Anterior cingulate cortex (tissue), 58 donors: ENCODE data around the gene ZNF839.
"Not testable (repeated sequence)": the region's sequence is repeated elsewhere in the genome, so short reads cannot be mapped to it uniquely, and the experiment has no call there.

Experiments used
- DNase-seq, 58 donors: peaks; one replicate each; lab custom pipeline; 2025; lab: John Stamatoyannopoulos, UW

The ZNF839 gene

DNA sequence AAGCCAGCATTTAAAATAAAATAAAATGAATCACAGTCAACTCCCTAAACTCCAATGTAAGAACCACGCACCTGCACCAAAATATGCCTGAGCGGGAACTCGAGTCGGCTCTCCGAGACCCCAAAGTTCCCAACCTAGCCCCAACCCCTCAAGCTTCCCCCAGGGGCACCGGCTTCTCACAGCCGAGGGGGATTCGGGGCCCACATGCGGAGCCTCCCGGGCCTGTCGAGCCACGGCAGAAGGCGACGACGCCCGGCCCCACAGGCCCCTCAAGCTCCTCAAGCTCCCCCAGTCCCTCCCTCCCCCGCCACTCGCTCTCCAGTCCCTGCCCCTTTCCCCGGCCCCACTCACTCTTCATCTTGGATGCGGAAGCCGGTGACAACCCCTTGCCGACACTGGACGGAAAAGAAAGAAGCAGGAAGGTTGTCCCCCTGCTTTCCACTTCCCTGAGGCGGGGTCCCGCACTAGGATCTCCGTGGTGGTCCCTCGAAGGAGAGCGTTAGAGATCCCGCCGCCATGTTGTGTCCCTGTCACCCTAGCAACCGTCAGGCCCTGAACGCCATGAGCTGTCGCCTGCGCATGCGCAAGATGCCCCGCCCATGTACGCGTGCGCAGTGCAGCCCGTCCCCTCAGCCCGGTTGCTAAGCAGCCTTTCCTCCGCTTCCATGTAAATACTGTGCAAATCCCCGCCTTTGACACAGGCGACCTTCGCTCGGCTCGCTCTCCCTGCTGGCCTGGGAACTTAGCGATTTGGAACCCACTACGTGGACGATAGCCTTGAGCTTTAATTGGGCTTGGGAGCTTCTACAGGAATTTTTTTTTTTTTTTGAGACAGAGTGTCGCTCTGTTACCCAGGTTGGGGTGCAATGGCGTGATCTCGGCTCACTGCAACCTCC is 14.7 kb upstream of the ZNF839 start, which contains the start of gene MOK:
MOK (minus strand) TSS at position 554 of the 896 bp plus-strand sequence; CDS start at position 358, 196 bp downstream.
- DNase-seq, result peak; percentile 65 to 97 (median 92)

DNA sequence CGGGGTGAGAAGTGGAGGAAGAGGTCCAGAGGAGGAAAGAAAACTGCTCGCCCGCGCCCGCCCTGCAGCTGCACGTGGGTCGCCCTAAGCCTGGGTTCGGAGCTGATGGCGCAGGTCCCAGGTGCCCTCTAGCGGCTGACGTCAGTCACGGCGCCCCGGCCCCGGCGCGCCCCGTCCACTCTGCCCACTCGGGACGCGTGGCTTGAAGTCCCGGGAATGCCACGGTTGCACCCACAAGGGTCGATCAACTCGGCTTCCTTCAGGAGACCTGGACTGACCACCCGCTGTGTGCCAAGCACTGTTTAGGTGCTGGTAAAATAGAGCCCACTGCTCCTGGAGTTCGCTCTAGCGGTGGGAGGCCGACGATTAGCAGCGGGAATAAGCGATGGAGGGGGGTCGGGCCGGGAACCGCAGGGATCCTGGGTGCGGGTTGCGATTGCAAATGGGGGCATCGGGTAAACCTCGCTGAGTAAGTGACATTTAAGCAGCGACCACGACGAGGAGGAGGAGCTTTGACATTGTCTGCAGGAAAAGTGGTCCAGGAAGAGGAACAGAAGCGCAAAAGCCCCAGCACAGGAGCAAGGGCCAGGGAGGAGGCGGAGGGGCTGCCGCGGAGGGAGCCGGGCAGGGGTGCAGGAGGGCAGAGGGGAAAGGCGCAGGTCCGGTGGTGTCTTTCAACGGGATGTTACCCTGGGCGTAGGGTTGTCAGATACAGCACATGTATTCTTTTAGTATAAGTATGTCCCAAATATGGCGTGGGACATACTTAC is 5.1 kb upstream of the ZNF839 start:
- DNase-seq, result peak; percentile 14 to 88 (median 76)

DNA sequence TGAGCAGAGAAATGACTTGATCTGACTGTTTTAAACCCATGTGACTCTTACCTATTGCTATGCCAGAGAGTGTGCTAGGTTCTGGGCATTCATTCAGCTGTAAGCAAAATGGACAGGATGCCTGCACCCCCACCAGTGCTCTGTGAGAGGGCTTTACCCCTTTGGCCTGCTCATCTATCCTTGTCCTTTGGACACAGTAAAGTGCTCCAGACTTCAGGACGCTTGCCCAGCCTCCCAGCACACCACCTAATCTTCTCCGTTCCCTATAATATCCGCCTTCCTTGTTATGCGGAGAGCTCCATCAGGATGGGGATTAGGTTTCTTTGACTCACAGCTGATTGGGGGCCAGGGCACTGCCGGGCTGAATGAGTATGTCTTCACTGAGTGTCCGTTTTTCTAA is 4.4 kb upstream of the ZNF839 start:
- peak in 2 of 58 donors; percentile 11 to 44 for DNase-seq

DNA sequence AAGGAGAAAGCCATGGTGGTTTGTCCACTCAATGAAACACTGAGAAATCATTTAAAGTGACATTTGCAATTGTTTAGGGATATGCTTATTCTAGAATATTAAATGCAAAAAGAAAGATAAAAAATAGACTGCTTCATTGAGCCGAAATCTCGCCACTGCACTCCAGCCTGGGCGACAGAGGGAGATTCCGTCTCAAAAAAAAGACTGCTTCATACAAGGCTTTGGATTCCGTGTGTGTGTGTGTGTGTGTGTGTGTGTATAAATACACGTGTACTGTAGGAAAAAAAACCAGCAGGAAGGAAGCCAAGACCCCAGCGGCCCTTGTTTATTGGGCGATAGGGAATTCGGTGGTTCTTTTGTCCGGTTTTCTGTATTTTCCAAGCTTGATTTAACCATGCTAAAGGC is 3.2 kb upstream of the ZNF839 start:
- DNase-seq, result peak in 12 of 58 donors; percentile 28 to 77 (median 56)

GRCh38 chr14:102316743-102317563 is 2.6 kb upstream of the ZNF839 start:
- DNase-seq, result peak; percentile 50 to 96 (median 89)

DNA sequence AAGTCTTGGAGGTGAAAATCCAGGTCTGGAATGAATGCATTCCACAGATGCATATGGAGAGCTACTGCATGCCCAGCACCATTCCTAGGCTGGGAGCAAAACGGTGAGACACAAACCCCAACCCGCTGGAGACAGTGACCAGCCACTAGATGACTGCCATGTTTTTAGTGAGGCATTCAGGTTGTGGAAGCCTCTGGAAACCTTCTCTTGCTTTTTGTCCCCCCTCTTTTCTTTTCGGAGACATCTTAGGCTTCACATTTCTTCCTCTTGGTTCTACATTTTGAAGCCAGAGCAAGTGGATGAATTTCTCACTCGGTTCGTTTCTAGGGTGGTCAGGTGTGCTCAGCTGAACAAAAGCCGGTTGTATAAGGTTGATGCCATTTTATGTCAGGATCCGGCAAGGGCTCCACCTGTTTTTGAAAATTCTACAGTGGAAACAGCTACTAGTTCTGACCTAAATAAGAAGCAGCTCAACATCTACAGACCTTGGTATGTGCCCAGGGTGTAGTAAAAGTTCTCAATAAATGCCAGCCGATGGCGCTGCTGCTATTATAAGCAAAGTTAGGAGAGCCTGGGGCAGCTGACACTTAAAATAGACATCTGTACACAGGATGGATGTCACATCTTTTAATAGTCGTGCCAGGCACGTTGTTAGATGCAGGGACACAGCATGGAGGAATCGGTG is 1.8 kb upstream of the ZNF839 start:
- DNase-seq, result peak in 14 of 58 donors; percentile 9 to 49 (median 25)

DNA sequence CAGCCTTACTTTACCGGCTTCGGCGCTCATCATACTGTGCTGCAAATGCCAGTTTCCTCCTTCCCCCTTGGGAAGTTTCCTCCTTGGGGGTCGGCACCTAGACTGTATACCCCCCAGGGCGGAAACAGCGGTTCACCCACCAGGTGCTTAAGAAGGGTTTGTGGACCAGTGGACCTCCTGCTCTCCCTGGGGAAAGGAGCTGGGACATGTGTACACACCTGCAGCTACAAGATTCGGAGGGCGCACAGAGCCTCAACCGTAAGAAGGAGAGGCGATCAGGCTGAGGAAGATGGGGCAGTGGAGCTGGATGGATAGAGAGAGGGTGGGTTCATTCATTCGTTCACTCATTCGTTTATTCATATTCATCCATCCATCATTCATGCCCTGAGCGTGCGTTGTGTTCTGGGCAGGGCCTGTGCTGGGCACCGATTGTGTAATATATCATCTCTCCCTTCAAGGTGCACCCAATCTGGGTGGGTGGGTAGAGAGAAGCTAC is 717 bp upstream of the ZNF839 start:
- peak in 1 of 58 donors; percentile 19 for DNase-seq

DNA sequence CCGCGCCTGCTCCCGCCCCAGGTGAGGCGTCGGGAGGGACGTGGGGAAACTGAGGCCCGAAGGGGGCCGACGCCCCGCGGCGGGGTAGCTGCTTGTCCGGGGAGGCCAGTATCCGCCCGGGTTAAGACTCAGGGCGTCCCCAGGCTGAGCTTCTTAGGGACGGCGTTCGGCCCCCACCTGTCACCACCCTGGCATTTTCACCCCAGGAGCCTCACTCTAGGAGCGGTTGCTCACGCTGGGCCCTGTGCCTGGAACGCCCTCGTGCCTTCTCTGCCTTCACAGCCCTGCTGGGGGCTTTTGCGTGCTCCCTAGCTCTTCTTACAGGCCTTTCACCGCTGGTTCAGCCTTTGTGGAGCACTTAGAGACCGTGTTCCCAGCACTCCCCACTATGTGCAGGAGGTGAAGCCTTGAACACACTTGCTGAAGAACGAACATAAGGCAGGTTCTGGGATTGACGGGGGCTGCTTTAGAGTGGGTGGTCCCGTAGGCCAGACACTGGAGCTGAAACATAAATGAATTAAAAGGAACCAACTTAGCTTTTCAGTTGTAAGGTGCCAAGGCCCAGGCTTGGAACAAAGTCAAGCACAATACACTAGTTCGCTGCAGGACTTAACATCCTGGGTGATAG is 601 bp downstream of the ZNF839 start:
- peak in 21 of 58 donors; percentile 17 to 56 (median 33) for DNase-seq

GRCh38 chr14:102320671-102321455 is 1.3 kb downstream of the ZNF839 start:
- DNase-seq, result no peak

GRCh38 chr14:102321456-102322422 is 2.2 kb downstream of the ZNF839 start:
- no peak for DNase-seq

DNA sequence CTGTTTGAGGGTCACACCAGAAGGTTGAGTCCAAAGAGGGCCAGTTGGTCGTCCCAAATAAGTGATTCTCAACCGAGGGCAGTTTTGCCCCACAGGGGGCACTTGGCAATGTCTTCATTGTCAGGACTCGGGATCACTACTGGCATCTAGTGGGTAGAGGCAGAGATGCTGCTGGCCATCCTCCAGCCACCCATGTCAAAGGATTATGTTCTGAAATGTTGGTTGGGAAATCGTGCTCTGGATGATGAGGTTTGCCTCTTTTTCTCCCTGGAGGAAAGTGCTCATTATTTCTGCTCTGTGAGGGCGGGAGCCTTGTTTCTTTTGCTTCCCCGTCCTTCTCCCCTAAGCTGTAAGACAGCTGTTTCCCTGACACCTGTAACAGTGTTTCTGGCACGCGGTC is 3.6 kb downstream of the ZNF839 start:
- DNase-seq, result peak in 46 of 58 donors; percentile 19 to 78 (median 48)

DNA sequence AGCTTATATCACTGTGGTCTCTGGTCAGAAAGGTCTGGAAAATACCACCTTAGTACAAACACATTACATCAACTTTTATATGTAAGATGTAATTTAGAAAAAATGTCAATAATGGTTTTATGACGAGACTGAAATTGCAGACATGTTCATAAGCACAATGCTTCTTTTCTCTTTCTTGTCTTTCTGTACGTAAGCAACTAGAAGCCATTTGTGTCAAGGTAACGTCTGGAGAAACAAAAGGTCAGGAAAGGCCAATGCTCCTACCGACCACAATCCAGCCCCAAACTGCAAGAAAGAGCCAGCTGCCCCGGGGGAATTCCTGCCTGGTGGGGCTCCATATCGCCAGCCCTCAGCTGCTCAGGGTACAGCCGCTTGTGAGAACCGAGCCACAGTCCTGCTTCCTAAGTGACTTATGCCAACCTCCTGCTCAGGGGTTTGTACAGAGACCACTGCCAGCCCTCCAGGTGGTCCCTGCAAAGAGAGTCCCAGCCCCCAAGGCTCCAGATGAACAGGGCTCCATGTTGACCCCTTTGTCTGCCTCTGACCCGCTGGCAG is 6.3 kb downstream of the ZNF839 start:
- no peak for DNase-seq

DNA sequence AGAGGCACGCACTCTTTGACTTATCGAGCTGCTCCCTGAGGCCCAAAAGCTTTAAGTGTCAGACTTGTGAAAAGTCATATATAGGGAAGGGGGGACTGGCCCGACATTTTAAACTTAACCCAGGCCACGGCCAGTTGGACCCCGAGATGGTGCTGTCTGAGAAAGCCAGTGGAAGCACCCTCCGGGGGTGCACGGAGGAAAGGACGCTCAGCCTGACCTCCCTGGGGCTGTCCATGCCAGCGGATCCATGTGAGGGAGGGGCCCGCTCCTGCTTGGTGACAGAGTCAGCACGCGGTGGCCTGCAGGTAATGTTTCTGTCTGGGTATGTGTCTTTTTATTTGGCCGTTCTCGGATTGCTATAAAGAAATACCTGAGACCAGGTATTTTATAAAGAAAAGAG is 7.0 kb downstream of the ZNF839 start:
- no peak for DNase-seq

DNA sequence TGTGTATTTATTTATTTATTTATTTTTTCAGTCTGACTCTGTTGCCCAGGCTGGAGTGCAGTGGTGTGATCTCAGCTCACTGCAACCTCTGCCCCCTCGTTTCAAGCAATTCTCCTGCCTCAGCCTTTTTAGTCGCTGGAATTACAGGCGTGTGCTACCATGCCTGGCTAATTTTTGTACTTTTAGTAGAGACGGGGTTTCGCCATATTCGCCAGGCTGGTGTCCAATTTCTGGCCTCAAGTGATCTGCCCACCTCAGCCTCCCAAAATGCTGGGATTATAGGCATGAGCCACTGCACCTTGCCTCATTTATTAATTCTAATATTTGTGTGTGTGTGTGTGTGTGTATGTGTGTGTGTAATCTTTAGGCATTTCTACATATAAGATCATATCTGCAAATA is 9.8 kb downstream of the ZNF839 start:
- DNase-seq, result not testable (repeated sequence)

- no peak for DNase-seq
Measured at GRCh38 chr14:102330806-102331205, 11.3 kb downstream of the ZNF839 start.

DNA sequence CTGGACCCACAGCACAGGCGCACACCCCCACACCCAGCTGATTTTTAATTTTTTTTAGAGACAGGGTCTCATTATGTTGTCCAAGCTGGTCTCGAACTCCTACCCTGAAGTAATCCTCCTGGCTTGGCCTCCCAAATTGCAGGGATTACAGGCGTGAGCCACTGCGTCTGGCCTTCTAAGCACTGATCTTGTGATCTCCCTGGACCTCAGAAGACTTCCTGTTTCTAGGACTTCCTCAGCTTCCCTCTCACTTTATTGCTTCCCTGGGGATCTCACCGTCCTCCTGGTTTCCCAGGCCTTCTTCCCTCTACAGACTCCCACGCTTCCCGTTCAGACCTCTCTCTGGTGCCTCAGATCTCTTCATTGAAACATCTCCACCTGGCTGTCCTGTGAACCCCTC is 13.8 kb downstream of the ZNF839 start:
- no peak for DNase-seq
